HG03066 (cell line): Measurements from ENCODE around the gene CBY1.

Experiments used
- ATAC-seq: cut with Tn5 transposase; IDR thresholded peaks from one replicate; pipeline ENCODE4 v1.9.1; 2021; ENCODE audit warnings: low read depth; ENCODE audit not compliant: unreplicated experiment

CBY1 gene

DNA sequence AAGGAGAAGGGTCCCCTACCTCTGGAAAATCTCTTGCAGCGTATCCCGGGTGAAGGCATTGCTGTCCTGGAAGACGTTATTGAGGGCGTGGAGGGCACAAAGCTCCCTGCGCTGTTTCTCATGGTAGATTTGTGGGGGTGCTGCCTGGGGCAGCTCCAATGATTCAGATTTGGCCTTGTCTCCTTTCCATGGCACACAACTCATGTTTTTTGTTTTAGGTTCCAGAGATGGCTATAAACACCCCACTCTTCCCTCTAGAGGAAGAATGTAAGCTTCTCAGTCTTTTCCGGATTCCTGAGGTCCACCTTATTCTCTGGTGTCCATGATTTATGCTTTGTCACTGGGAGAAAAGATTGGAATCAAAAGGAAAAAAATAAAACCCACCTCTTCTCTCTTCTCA lies 43.3 kb downstream of the CBY1 start:
- ATAC-seq = no peak

DNA sequence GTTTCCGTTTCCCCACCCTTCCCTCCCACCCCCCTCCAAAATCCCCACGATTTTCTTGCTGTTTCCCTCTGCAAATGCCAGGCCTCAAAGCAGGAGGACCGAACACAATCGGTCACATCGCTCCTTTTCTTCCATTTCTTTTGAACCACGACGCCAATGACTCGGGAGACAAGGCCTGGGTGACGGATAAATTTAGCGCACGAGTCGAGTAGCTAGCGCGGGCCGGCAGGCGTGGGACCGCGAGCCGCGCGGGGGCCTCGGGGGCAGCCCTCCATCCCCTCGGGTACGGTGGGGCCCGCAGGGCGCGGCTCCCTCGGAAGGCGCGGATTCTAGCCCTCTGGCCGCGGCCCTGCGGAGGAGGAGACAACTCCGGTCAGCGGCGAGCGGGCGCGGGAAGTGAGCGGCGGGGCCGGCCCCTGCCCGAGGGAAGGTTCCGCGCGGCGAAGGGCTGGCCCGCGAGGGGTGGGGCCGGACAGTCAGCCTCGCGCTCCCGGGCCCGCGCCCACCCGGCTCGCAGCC lies 43.9 kb downstream of the CBY1 start:
- ATAC-seq = no peak

DNA sequence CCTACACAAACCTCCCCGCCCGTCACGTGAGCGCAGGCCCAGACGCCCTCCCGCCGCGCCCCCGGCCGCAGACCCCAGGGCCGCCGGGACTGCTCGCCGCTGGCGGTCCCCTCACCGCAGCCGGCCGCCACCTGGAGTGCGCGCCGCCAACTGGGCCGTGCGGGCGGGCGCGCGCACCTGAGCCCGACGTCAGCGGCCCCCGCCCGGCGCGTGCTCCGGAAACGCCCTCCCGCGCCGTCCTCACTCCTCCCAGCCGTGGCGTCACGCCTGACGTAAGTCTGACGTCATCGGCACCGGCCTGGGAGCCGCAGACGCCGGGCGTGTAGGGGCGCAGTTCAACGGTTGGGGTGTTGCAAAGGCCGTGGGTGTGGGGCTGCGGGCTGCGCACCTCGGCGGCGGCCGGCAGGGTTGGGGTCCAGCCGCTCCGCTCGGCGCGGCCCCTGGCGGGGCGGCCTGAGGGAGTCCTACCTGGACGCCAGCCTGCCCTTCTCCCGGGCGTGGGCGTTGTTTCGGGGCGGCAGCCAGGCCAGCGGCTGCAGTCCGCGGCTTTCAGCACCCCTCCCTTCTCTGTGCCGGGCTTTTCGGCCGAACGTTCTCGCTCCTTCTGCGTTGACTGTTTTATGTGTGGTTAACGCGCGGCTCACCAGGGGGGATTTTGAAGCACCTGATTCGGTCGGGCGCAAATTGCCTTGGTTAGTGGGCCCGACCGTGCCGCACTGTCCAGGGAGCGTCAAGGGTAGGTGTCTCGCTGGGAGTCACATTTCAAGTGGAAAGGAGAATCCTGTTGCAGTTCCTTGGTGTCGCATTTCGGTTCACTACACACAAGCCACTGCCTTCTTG lies 44.6 kb downstream of the CBY1 start, which contains the start of gene JOSD1:
Gene JOSD1 (minus strand): TSS at position 155 of the 840 bp plus-strand sequence. CDS start 956 bp downstream, outside the sequence.
- ATAC-seq = no peak

DNA sequence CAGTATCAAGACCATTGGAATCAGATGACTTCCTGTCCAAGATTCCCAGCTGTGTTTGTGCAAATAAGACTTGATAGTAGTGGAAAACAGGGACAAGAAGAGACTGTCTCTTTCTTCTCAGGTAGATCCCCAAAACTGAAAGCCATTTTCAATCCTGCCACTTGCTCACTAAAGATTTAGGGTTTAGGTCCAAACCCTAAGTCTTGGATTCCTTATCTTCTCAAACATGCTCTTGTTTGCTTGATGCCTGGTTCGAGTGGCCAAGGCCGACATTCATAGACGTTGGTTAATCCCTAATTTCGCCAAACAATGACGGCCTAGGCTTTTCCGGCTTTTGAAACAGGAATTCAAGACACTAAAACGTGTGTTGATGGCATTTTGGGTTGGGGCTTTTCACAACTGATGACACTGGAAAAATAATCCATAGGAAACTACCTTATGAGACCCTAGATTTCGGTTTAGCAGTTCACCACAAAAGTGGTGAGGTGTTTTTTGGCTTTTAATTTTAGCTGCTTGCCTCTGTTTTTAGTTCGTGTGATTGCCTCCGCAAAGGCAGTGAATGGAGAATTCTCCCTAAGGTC lies 48.3 kb downstream of the CBY1 start:
- no peak for ATAC-seq

DNA sequence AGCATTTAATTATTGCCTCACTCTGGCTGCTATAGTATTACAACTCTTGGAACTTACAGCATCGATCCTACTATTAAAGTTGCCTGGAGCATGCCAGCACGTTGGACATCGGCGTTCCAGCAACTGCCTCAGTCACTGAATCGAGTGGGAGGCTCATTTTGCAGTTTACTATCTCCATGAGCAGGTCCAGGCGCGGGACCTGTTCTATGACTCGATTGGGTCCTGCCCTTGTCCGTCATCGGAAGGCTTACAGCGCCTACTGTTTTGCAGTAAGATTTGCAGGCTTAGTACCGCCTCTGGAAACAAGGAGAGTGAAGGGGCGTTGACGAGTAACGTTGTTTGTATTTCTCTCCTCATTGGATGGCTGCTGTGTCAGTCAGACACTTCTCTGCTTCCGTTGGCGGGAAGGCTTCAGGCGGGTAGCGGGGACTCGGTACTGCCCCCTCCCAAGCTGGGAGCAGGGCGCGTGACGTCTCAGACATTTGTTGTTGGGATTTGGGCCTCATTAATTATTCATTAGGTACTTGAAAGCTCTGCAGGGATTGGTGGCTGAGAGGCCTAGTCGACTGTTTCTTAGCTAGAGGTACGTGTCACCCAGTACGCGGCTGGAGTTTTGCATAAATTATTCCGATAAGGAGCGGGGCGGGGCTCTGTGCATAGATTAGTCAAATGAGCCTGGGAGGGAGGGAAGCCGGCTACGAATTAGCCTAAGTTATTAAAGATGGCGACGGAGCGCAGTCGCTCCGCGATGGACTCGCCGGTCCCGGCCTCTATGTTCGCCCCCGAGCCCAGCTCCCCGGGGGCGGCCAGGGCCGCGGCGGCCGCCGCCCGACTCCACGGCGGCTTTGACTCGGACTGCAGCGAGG lies 49.0 kb downstream of the CBY1 start, which contains the start of gene GTPBP1:
Gene GTPBP1 (plus strand): TSS at position 710 of the 866 bp plus-strand sequence. CDS start 12 bp downstream, at position 722.
- ATAC-seq = peak; percentile 74

DNA sequence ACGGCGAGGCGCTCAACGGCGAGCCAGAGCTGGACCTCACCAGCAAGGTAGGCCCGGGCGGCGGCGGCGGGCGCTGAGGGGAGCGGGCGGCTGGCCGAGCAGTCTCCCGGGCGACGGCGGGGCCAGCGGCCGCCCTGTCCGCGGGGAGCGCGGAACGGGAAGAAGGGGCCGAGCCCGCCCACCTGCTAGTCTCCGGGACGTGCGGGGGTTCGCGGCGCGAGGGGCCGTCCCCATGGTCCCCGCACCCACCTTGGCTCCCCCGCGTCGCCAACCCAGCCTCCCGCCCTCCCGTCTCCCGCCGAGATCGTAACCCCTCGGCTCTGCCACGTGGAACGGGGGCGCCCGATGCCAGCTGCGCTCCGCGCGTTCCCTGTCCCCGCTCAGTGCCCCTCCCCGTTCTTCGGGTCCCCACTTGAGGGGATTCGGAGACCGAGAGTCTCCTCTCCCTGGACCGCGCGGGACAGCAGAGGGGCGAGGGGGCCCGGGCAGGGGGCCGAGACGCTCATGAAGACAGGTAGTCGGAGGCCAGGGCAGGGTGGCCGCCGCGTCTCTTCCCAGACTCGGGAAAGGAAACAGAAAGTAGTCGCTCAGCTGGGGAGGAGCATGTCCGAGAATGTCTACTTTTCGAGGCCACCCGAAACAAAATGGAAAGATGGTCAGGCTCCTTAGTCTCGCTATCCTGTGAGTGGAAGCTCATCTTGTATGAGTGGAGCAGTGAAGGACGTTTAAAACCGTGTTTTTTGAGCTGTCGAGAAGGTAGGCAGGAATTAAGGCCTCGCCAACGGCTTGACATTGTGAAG lies 49.9 kb downstream of the CBY1 start:
- ATAC-seq = no peak

DNA sequence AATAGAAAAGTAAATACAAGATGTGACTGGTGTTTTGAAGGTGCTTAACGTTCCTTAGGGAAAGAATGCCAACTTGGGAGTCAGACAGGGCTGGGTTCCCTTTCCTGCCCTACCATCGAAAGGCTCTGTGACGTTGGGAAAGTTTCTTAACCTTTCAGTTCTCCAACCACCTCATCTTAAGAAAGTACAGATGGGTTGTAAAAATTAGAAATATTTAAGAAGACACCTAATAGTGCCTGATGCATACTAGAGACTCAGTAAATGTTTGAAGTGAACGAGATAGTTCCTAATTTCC lies 50.4 kb downstream of the CBY1 start:
- ATAC-seq = no peak

DNA sequence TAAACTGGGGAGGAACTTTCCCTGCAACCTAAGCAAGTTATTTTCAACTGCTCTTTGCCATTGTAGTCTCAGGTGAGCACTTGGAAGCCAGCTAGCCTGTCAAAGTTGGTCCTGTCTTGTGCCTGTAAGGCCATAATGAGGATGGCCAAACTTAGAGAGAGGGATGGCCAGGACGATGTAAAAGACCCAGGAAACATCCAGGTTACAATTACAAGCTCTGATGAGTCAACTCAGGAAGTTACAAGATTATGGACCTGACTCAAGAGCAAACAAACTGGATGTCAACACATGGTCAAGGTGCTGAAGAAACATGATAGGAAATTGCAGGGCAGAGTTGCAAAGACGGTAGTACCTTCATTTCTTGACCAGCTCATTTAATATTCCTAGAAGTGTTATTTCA lies 50.9 kb downstream of the CBY1 start:
- no peak for ATAC-seq

DNA sequence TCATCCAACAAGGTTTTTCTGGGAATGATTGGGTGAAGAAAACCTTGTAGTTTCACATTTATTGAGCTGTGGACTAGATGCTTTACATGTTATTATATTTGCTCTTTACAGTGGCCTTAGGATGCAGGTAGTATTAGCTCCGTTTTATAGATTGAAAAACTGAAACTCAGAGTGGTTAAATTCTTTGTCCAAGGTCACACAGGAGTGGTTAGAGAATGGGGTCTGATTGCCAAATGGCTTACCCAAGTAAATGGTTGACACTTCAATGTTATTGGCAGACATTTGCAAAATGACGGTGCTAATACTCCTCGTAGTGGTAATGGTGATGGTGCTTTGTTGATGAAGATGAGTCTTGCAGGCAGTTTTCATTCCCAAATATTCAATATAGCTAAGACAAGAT lies 51.5 kb downstream of the CBY1 start:
- no peak for ATAC-seq

DNA sequence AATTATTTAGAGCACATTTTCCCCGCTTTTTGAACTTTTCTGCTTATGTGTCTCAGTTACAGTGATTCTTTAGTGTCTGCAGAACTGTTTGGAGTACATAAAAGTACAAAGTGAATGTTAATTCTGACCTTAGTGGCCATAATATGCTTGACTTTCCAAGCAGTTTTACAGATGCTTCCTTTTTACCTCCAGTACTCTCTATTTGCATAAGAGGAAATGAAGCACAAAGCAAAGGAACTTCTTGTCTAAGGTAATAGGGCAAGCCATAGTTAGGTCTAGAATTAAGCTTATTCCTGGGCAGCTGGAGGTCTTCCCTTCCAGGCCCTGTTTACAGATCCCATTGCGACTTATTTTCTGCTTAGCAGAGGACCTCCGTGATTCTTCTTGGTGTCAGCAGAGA lies 52.9 kb downstream of the CBY1 start:
- ATAC-seq = no peak

DNA sequence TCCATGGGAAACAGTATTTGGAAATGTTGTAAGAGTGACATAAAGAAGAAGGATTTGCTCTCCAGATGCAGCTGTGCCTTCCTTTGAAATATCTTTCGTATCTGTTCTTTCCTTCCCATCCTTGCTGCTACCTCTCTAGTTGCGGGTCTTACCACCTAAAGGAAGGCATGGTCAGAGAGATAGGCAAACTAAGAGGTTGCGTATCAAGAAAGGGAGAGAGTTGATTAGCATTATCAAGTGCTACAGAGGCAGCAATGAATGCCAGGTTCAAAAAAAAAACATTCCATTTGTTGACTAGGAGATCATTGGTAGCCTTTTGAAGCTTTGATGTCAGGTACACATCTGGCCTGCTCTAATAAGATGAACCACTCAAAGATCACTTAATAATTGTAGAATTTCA lies 53.9 kb downstream of the CBY1 start:
- ATAC-seq = no peak

DNA sequence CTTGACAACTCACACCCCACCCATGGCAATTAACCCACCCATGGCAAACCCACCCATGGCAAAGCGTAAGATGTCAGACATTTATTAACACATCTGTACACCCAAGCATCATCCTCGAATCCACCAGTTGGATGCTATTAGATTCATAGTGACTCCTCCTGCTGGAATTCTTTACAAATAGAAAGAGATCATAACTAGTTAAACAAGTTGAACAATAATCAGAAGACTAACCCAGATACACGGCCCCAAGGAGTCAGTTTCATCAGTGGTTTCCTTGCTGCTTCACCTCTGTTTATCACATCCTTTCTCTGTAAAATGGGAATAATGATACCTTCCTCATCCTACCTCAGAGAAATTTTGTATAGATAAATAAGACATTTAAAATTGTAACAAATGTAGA lies 54.4 kb downstream of the CBY1 start:
- no peak for ATAC-seq

DNA sequence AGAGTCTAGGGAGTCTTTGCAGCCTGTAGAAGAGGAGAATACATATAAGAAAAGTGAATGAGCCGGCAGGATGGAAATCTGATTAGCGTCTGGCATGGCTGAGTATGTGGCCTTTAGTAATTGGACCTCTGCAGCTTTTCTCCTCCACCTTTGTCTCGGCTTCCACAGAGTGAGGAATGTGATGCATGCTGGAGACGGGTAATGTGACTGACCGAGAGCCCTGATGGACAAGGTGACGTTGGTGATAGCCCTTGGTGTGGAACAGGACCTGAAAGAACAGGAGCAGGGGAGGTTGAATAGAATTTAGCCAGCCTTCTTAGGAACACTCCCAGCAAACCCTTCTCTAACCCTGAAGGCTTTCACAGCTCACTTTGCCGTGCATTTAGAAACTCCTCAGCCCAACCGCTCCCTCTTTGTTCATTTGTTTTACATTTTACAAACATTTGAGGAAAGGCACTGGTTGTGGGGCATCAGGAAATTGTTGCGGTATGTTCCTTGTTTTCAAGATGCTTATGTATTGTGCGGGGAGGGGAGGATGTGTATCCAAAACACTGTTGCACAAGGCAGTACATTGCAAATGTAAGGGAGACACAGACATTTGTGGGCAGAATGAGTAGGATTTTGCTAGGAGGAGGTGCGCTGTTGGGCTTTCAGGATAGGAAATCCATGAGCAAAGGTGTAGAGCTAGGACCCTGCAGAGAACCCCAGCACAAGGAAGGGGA lies 56.2 kb downstream of the CBY1 start:
- ATAC-seq = no peak

DNA sequence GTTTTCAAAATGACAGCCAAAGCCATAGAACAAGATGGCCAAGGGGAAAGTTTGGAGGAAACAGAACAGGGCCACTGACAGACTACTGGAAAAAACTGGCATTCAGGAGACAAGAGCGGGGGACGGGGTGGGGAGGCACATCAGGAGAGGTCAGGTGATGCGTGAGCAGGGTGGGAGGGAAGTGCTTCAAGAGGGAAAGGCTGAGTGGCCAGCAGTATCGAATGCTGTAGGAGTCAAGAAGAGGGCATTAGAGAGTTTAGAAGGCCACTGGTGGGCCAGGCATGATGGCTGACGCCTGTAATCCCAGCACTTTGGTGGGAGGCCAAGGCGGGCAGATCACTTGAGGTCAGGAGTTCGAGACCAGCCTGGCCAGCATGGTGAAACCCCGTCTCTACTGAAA lies 57.5 kb downstream of the CBY1 start:
- no peak for ATAC-seq

DNA sequence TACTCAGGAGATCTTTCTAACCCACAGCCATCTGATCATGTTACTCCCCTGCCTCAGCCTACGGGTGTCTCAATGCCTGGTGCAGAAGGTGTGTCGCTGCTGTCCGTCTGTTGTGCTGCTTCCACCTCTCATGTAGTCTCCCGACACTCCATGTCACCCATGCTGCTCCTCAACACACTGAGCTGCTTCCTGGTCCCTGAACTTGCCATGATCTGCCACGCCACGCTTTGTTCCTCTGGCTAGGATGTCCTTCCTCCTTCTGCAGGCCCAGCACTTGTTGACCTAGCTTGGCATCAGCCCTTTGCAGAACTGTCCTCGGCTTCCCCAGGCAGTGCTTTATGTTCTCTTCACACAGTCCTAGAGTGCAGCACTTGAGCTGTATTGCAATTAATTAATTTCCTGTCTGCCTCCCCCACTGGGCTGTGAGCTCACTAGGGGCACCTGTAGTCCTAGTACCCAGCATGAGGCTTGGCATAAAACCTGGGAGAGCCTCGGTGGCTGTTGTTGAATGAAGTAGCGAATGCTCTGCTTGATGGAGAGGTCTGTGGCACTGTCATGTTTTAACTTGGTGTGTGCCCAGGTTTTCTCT lies 58.8 kb downstream of the CBY1 start:
- no peak for ATAC-seq

DNA sequence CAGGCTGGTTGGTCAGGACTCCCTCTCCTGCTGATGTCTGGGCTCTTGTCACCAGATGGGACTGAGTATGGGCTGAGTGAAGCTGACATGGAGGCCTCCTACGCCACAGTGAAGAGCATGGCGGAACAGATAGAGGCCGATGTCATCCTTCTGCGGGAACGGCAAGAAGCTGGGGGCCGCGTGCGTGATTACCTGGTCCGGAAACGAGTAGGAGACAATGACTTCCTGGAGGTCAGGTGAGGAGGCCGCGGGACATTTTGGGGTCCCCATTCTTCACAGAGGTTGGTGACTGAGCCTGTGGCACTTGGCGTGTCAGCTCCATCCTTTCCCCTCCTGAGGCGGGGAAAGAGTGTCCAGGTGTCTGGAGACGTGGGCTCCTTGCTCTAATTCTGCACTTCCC lies 59.4 kb downstream of the CBY1 start:
- no peak for ATAC-seq

DNA sequence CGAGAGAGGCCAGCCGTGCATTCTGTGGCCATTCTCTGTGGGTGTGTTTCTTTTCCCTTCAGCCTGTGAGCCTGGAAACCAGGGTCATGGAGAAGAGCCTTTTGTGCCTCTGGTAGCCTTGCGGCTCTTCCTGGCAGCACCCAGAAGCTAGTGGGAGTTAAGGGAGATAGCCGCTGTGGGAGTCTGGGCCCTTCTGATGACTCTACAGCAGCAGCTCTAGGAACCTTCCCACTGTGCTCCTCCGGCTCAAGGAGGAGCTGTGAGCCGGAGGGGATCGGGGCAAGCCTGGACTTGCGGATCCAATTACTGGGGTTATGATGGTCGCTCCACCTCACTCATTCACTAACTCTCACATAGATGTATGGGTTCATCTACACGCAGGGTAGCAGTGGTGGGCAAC lies 59.8 kb downstream of the CBY1 start:
- no peak for ATAC-seq

DNA sequence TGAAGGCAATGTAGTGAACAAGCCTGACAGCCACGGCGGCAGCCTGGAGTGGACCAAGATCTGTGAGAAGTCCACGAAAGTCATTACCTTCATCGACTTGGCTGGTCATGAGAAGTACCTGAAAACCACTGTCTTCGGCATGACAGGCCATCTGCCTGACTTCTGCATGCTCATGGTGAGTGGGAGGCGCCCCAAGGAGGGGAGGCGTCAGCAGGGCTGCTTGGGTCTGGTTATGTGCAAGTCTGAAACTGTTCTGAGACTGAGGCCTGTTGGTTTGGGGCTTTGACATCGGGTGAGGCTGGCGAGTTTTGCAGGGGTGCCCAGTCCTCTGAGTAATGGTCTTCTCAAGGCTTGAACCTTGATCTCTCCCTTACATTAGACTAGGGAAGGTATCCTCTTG lies 60.4 kb downstream of the CBY1 start:
- no peak for ATAC-seq

DNA sequence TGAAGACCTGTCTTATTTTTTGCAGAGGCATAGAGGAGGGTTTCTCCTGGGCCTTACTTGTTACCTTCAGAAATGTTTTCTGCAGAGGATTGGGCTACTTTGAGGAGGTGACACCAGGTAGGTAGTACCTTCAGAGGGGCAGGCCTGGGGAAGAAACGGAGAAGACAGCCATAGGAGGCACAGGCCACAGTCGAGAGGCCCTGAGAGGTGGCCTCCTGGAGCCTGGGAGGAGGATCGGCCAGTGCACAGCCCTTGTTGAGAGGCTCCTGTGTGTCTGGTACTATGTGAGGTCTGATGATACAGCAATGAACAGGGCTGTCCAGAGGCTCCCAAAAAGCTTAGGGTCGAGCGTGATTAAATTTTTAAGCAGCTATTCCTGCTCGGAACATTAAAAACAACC lies 60.8 kb downstream of the CBY1 start:
- ATAC-seq = no peak
